ENCODE measurements around the gene PKM.

PKM gene

GRCh38 chr15:72199721-72200212, 31.2 kb downstream of the PKM start:
- peak; percentile 51 for DNase-seq

DNA sequence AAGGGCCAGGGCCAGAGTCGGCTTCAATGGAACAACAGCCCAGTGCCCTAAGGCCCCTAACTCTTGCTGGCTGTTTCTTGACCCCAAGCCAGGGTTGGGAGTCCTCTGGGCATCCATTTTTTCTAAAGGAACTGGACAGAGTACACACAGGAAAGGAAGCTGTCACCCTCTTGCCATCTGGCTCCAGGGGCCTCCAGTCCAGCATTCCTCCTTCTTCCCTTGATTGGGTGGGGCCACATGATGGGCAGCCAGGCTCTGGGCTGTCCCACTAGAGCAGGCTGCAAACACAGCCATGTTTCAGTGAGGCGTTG, 31.8 kb downstream of the PKM start:
- DNase-seq, result no peak

DNA sequence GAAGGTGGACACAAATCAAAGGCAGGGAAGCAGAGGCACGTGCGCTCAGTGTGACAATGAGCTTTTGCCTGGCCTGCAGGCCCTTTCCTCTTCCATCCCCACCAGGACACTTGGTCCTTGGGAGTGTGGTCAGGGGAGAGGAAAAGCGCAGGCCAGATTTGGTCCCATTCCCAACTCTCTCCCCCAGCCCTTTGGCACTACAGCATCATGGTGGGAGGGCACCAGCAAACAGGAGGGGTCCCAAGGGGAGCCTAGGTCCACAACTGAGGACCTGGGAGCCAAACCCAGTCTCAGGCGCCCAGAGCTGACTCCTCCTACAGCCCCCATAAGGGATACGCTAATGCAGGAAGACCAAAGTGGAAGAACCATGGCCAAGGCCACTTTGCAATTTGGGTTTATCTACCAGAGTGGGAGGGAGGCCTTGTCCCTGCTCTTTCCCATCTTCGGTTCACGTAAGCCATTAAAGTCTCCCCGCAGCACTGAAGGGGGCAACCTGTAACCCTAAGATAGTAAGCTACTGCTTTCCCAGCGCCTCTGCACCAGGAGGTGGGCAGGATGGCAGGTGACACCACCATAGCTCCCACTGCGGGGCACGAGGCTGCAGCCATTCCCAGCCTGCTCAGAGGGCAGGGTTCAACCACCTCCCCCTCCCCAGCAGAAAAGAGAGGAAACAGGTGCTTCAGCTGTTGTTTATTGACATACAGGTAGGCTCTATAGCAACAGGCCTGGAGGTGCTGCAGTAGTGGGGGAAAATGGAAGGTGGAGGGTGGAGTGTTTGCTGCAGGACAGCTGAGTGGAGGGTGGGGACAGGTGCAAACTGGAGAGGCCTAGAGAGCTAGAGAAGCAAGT, 32.4 kb downstream of the PKM start:
- no peak for DNase-seq

DNA sequence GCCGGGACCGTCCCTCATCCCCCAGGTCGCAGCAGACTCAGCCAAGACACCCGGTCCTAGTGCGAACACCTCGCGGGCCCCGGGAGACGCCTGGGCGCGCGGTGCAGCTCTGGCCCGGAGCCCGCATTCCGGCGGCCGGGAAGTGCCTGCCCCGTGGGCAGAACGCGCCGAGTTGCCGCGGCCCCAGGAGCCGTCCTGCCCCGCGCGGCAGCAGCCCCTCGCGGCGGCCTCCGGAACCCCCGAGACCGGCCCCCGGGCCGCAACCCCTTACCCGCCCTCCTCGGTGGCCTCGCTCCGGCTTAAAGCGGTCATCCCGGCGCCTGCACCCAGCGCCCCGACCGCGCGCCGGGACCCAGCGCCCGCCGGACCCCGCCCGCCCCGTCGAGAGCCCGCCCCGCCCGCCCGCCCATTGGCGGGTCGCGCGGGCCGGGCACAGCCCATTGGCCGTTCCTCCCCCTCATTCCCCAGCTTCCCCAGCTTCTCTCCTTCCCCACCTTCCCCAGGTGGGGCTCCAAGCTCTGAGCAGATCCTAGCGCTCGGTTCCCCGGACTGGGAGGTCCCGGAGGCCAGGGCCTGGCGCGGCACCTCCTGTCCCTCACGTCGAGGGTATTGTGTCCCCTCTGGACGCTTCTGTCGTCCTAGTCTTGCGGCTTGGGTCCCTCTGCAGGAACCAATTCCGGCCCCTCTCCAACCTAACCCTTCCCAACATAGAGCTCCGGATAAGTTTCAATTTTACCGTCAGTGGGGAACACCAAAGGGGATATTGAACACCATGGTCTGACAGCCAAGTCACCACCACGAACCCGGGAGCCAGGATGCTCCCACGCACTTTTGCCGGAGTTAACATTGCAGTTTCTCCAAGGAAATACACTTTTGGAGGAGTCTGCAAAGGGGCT, 33.3 kb downstream of the PKM start, which contains the start of gene GRAMD2A:
GRAMD2A (minus strand) TSS at position 328 of the 896 bp plus-strand sequence.
- DNase-seq, result no peak

- DNase-seq, result no peak
Measured at GRCh38 chr15:72197041-72197459, 33.9 kb downstream of the PKM start.

- no peak for DNase-seq
Measured at GRCh38 chr15:72196409-72197040, 34.5 kb downstream of the PKM start.

GRCh38 chr15:72195101-72195511, 35.9 kb downstream of the PKM start:
- no peak for DNase-seq

GRCh38 chr15:72193836-72194396, 37.1 kb downstream of the PKM start:
- DNase-seq, result no peak

DNA sequence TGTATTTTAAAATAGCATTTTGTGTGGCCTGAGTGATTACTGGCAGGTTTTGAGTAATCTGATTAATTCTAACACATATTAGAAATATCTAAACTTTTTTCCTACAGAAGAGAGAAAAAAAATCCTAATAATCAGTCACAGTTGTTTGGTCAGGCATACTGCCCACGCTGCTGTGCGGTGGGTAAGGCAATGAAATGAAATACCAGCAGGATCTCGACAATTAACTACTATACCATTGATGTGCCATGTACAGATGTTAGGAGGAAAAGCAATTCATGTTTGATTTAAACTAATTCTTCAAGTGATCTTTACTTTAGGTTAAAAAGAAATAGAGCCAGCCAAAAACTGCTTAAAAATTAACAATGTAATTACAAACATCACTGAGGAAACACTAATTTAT, 38.6 kb downstream of the PKM start:
- DNase-seq, result no peak

- DNase-seq, result no peak
Measured at GRCh38 chr15:72189250-72189902, 41.6 kb downstream of the PKM start.

- DNase-seq, result no peak
Measured at GRCh38 chr15:72184165-72184811, 46.7 kb downstream of the PKM start.

- DNase-seq, result no peak
Measured at GRCh38 chr15:72183781-72184164, 47.2 kb downstream of the PKM start.

- DNase-seq, result no peak
Measured at GRCh38 chr15:72182673-72183072, 48.3 kb downstream of the PKM start.

DNA sequence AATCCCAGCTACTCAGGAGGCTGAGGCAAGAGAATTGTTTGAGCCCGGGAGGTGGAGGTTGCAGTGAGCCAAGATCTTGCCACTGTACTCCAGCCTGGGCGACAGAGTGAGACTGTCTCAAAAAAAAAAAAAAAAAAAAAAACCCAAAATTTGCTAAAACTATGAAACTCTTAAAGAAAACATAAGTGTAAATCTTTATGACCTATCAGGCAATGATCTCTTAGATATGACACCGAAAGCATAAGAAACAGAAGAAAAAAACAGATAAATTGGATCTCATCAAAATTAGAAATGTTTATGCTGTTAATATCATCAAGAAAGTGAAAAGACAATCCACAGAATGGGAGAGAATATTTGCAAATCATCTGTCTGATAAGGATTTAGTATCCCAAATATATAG, 48.7 kb downstream of the PKM start:
- DNase-seq, result no peak

DNA sequence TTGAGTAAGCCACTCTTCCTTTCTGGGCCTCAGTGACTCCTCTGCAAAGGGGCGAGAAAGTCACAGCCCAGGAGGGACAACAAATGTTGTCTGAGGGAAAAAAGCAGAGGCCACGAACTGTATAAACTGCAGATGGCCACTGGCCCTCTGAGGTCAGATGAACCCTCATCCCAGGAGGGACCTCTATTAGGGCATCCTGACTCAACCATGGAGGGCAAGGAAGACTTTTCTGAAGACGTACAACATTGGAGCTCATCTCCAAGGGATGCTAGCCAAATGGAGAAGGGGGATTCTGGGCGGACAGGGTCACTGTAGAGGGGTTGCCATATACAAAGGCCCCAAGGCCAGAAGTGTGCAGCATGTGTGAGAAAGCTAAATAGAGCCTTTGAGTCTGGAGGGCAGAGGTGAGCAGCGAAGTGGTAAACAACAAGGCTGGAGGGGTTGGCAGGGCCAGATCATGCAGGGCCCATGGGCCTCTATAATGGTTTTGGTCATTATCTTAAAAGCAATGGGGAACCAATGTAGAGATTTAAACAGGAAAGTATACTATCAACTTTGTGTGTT, 50.1 kb downstream of the PKM start:
- DNase-seq, result no peak

DNA sequence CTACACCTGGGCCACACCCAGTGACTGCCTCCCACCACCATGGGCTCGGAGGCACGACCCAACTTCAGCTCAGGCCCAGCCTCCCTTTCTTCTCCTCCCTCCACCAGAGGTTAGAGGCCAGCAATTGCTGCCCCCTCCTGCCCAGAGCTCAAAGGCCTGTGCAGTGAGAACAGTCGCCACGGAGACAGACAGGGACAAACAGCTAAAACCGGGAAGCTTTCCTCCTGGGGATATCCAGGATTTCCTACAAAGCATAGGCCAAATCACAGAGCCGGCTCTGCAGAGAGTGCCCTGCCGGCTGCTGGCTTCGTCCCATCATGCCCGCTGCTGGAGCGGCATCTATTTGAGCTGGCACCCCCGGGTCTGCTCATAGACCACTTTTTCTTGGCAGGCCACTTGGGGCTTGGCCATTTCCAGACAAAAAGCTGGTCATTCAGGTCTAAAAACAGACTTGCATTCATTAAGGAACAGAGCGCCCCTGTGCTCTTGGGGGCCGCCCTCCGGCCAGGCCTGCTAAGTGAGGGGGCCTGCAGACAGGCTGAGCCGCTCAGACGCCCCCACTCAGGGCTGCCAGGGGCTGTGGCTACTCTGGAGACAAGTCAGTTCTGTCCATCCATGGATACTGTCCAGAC, 50.9 kb downstream of the PKM start:
- DNase-seq, result no peak

- no peak for DNase-seq
Measured at GRCh38 chr15:72178976-72179585, 51.9 kb downstream of the PKM start.

- DNase-seq, result no peak
Measured at GRCh38 chr15:72176743-72177142, 54.2 kb downstream of the PKM start.

GRCh38 chr15:72176159-72176558, 54.8 kb downstream of the PKM start:
- DNase-seq, result no peak

DNA sequence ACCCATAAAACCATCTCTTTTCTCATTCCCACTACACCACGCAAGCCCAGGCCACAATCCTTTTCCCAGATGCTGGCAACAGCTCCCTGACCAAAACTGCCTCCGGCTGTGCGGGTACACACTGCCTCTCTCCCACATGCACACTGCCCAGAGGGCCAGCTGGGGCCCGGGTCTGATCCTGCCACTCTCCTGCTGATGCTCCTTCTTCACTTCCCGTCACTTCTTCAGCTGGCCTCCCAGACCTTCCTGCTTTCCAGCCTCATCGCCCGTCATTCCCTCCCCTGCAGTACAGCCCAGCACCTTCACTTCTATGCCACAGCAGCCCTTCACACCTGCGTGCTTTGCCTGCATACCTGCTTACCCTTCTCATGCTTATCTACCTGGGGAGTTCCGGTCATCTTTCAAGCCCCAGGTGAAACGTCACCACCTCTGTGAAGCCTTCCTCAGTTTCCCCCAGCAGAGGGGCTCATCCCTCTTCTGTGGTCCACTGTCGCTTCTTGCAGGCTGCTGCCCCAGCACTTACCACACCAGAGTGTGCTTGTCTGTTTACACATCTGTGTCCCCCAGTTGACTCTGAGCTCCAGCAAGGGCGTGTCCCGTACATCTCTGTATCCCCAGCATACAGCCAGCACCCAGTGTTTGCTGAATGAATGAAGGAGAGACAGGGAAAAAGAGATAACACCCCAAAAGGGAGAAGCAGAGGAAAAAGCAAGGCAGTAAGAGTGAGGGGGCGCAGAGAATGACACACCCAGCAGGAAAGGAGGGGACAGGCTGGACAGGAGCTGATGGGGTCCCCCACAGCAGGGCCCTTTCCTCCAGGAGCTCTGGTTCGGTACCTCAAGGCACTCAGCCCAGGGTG, 55.6 kb downstream of the PKM start:
- no peak for DNase-seq

Data from NCI-H524 treated with DMSO at 0.1 percent for 48 hours (cell line).